SK-N-SH treated with all-trans-retinoic acid at 6 μM for 48 hours (cell line): ENCODE data around the gene MUC5AC.

Experiments
- ARNTL ChIP-seq: fragments of 450-650 bp; formaldehyde crosslinking; IDR thresholded peaks from 2 replicates; pipeline ENCODE4 v1.5.0; 2020; ENCODE audit warnings: low read depth, mild to moderate bottlenecking, moderate library complexity, borderline replicate concordance
- BACH2 ChIP-seq: fragments of 250-450 bp; sonication (Bioruptor Pico); IDR thresholded peaks from 2 replicates; pipeline ENCODE4 v1.9.0; 2021; ENCODE audit warnings: mild to moderate bottlenecking, borderline replicate concordance
- CSDC2 ChIP-seq: fragments of 250-450 bp; sonication (Bioruptor Pico); IDR thresholded peaks from 2 replicates; pipeline ENCODE4 v1.5.0; 2020; ENCODE audit warnings: mild to moderate bottlenecking, moderate library complexity
- ESRRG ChIP-seq: fragments of 250-450 bp; sonication (Bioruptor Pico); IDR thresholded peaks from 2 replicates; pipeline ENCODE4 v1.6.1; 2021; ENCODE audit warnings: mild to moderate bottlenecking
- ISL1 ChIP-seq: fragments of 250-450 bp; sonication (Bioruptor Pico); IDR thresholded peaks from 2 replicates; pipeline ENCODE4 v2.1.2; 2022; ENCODE audit warnings: mild to moderate bottlenecking, moderate library complexity
- PPARA ChIP-seq: fragments of 250-450 bp; sonication (Bioruptor Pico); IDR thresholded peaks from 2 replicates; pipeline ENCODE4 v1.5.0; 2020; ENCODE audit warnings: mild to moderate bottlenecking, borderline replicate concordance
- SNAI2 ChIP-seq: fragments of 250-450 bp; sonication (Bioruptor Pico); IDR thresholded peaks from 2 replicates; pipeline ENCODE4 v1.5.0; 2020; ENCODE audit warnings: mild to moderate bottlenecking, moderate library complexity
- TOX ChIP-seq: fragments of 250-450 bp; sonication (Bioruptor Pico); IDR thresholded peaks from 2 replicates; pipeline ENCODE4 v1.8.0; 2021; ENCODE audit warnings: mild to moderate bottlenecking, moderate library complexity, borderline replicate concordance
- ZFP30 ChIP-seq: fragments of 450-650 bp; formaldehyde crosslinking; IDR thresholded peaks from 2 replicates; pipeline ENCODE4 v1.5.0; 2022; ENCODE audit warnings: mild to moderate bottlenecking, moderate library complexity
- TF ChIP-seq, protein P1 (sequence below): fragments of 250-450 bp; sonication (Bioruptor Pico); IDR thresholded peaks from 2 replicates; pipeline ENCODE4 v1.5.1; 2020; ENCODE audit warnings: low read depth, mild to moderate bottlenecking, moderate library complexity
- TF ChIP-seq, protein P2 (sequence below): fragments of 250-450 bp; sonication (Bioruptor Pico); IDR thresholded peaks from 2 replicates; pipeline ENCODE4 v1.8.0; 2020; ENCODE audit warnings: mild to moderate bottlenecking, moderate library complexity, borderline replicate concordance
- TF ChIP-seq, protein P3 (sequence below): fragments of 250-450 bp; sonication (Bioruptor Pico); IDR thresholded peaks from 2 replicates; pipeline ENCODE4 v1.5.0; 2020; ENCODE audit warnings: mild to moderate bottlenecking, moderate library complexity

DNA sequence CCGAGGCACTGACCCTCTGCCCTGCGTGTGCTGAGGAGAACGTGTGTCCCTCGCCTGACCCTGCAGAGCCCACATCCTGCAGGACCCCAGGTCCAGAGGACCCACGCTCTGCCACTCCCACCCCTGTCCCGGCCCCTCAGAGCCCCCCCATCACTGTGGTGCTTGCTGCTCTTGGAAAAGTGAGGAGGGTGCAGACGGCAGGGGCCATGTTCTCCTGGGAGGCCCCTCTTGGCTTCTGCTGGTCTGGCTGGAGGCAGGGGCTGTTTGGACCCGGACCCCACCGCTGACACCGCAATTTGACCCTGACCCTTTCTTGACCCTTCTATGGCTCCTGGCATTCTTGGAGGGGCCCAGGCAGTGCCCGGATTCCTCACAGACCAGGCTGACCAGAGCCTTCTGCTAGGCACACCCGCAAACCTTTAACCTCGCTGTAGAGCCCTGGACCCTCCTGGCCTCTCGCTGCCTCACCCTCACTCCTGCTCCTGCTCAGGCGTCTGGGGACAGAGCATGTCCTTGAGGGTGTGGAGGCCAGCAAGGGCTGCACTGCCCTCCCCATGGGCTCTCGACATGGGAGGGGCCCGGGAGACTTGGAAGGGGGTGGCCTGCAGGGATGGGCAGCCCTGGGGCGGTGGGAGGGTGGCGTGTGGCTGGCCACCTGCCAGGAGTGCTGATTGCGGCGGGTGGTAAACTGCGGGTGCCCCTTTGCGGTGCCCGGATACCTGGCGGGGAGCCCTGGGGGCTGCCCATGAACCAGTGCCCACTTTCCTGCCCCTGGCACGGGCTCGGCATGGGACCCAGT, 37.0 kb upstream of the MUC5AC start:
- TF ChIP-seq PPARA (CRISPR knock-in tag) = no peak
- TF ChIP-seq, protein P1, sequence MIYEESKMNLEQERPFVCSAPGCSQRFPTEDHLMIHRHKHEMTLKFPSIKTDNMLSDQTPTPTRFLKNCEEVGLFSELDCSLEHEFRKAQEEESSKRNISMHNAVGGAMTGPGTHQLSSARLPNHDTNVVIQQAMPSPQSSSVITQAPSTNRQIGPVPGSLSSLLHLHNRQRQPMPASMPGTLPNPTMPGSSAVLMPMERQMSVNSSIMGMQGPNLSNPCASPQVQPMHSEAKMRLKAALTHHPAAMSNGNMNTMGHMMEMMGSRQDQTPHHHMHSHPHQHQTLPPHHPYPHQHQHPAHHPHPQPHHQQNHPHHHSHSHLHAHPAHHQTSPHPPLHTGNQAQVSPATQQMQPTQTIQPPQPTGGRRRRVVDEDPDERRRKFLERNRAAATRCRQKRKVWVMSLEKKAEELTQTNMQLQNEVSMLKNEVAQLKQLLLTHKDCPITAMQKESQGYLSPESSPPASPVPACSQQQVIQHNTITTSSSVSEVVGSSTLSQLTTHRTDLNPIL (CRISPR knock-in tag) = no peak
- TF ChIP-seq, protein P2, sequence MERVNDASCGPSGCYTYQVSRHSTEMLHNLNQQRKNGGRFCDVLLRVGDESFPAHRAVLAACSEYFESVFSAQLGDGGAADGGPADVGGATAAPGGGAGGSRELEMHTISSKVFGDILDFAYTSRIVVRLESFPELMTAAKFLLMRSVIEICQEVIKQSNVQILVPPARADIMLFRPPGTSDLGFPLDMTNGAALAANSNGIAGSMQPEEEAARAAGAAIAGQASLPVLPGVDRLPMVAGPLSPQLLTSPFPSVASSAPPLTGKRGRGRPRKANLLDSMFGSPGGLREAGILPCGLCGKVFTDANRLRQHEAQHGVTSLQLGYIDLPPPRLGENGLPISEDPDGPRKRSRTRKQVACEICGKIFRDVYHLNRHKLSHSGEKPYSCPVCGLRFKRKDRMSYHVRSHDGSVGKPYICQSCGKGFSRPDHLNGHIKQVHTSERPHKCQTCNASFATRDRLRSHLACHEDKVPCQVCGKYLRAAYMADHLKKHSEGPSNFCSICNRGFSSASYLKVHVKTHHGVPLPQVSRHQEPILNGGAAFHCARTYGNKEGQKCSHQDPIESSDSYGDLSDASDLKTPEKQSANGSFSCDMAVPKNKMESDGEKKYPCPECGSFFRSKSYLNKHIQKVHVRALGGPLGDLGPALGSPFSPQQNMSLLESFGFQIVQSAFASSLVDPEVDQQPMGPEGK = no peak
- TF ChIP-seq ZFP30 (CRISPR knock-in tag) = no peak
- TF ChIP-seq TOX (CRISPR knock-in tag) = no peak
- no peak for TF ChIP-seq CSDC2 (CRISPR knock-in tag)
- no peak for TF ChIP-seq ARNTL (CRISPR knock-in tag)
- no peak for TF ChIP-seq BACH2 (CRISPR knock-in tag)
- TF ChIP-seq, protein P3, sequence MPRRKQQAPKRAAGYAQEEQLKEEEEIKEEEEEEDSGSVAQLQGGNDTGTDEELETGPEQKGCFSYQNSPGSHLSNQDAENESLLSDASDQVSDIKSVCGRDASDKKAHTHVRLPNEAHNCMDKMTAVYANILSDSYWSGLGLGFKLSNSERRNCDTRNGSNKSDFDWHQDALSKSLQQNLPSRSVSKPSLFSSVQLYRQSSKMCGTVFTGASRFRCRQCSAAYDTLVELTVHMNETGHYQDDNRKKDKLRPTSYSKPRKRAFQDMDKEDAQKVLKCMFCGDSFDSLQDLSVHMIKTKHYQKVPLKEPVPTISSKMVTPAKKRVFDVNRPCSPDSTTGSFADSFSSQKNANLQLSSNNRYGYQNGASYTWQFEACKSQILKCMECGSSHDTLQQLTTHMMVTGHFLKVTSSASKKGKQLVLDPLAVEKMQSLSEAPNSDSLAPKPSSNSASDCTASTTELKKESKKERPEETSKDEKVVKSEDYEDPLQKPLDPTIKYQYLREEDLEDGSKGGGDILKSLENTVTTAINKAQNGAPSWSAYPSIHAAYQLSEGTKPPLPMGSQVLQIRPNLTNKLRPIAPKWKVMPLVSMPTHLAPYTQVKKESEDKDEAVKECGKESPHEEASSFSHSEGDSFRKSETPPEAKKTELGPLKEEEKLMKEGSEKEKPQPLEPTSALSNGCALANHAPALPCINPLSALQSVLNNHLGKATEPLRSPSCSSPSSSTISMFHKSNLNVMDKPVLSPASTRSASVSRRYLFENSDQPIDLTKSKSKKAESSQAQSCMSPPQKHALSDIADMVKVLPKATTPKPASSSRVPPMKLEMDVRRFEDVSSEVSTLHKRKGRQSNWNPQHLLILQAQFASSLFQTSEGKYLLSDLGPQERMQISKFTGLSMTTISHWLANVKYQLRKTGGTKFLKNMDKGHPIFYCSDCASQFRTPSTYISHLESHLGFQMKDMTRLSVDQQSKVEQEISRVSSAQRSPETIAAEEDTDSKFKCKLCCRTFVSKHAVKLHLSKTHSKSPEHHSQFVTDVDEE (CRISPR knock-in tag) = no peak
- TF ChIP-seq ESRRG = no peak
- TF ChIP-seq ISL1 (CRISPR knock-in tag) = no peak
- TF ChIP-seq SNAI2 (CRISPR knock-in tag) = no peak
